ENCODE measurements around the gene MGAT5B. TPM values are rescaled to one million over a fixed set of nuclear protein-coding genes. Genes with fewer than 3 reads are reported as not detected.

MGAT5B gene
- total RNA-seq, 1 donor from 2014 or later: 6.3 TPM

- H3K4me2 ChIP-seq (ENCODE audit: low read length): no peak overlapping the region
- Mint-ChIP-seq H3K4me3 (ENCODE audit: unreplicated experiment) (no peak overlapping the region), H3K27me3 (ENCODE audit: low read depth, unreplicated experiment) (peaks cover 16% of the 10 kb centered on the region)
Measured at GRCh38 chr17:76947309-76947708, 79.1 kb downstream of the MGAT5B start.

GRCh38 chr17:76947771-76948170 is 79.6 kb downstream of the MGAT5B start:
- Mint-ChIP-seq H3K27ac (ENCODE audit: unreplicated experiment) (no peak overlapping the region), H3K4me3 (ENCODE audit: unreplicated experiment) (no peak overlapping the region), H3K27me3 (ENCODE audit: low read depth, unreplicated experiment) (peaks cover 16% of the 10 kb centered on the region), H3K4me1 (ENCODE audit: low read depth, unreplicated experiment) (no peaks in the 10 kb centered on the region), H3K36me3 (ENCODE audit: low read depth, unreplicated experiment) (peaks cover 2% of the 10 kb centered on the region), H3K9me3 (ENCODE audit: unreplicated experiment) (no peaks in the 10 kb centered on the region)
- no peaks in the 10 kb centered on the region for H4K20me1 ChIP-seq (ENCODE audit: insufficient read depth, low read length)
- no peaks in the 10 kb centered on the region for H3K9me3 ChIP-seq (ENCODE audit: insufficient read depth, low read depth, low read length)
- H2AFZ ChIP-seq (ENCODE audit: low read depth, low read length): no peak overlapping the region
- DNase-seq (ENCODE audit: low read depth): no peak
- no peak overlapping the region for H3K27ac ChIP-seq (ENCODE audit: low read depth, low read length)
- no peak overlapping the region for H3K9ac ChIP-seq (ENCODE audit: low read length)
- H3K4me3 ChIP-seq (ENCODE audit: insufficient read depth, low read depth, low read length): no peak overlapping the region
- no peaks in the 10 kb centered on the region for H3K36me3 ChIP-seq (ENCODE audit: insufficient read depth, low read length)
- H3K27me3 ChIP-seq (ENCODE audit: insufficient read depth, low read length): no peaks in the 10 kb centered on the region
- no peak for FAIRE-seq
- H3K79me2 ChIP-seq (ENCODE audit: insufficient read depth, low read length): no peaks in the 10 kb centered on the region
- no peak for TF ChIP-seq CTCF (IDR thresholded peaks at IDR 0.05; ENCODE audit: insufficient read depth, low read depth, low read length)
- TF ChIP-seq EZH2 (IDR thresholded peaks at IDR 0.05; ENCODE audit: insufficient read depth, low read length): no peak
- no peaks in the 10 kb centered on the region for H3K4me1 ChIP-seq (ENCODE audit: insufficient read depth, low read length)
- H3K4me2 ChIP-seq (ENCODE audit: low read length): no peak overlapping the region

More at GRCh38 chr17:76947309-76947708, 79.1 kb downstream of the MGAT5B start:
- no peaks in the 10 kb centered on the region for H3K79me2 ChIP-seq (ENCODE audit: insufficient read depth, low read length)
- FAIRE-seq (no peak), DNase-seq (ENCODE audit: low read depth) (no peak)
- no peaks in the 10 kb centered on the region for H3K9me3 Mint-ChIP-seq (ENCODE audit: unreplicated experiment)
- H3K4me1 Mint-ChIP-seq (ENCODE audit: low read depth, unreplicated experiment): no peaks in the 10 kb centered on the region
- H4K20me1 ChIP-seq (ENCODE audit: insufficient read depth, low read length): no peaks in the 10 kb centered on the region
- peaks cover 2% of the 10 kb centered on the region for H3K36me3 Mint-ChIP-seq (ENCODE audit: low read depth, unreplicated experiment)
- H3K4me3 ChIP-seq (ENCODE audit: insufficient read depth, low read depth, low read length): no peak overlapping the region
- no peaks in the 10 kb centered on the region for H3K36me3 ChIP-seq (ENCODE audit: insufficient read depth, low read length)
- H3K9me3 ChIP-seq (ENCODE audit: insufficient read depth, low read depth, low read length): no peaks in the 10 kb centered on the region
- no peaks in the 10 kb centered on the region for H3K4me1 ChIP-seq (ENCODE audit: insufficient read depth, low read length)
- no peak overlapping the region for H3K27ac ChIP-seq (ENCODE audit: low read depth, low read length)
- no peak overlapping the region for H3K27ac Mint-ChIP-seq (ENCODE audit: unreplicated experiment)
- H3K9ac ChIP-seq (ENCODE audit: low read length): no peak overlapping the region
- TF ChIP-seq CTCF (IDR thresholded peaks at IDR 0.05; ENCODE audit: insufficient read depth, low read depth, low read length) (no peak), EZH2 (IDR thresholded peaks at IDR 0.05; ENCODE audit: insufficient read depth, low read length) (no peak)
- H2AFZ ChIP-seq (ENCODE audit: low read depth, low read length): no peak overlapping the region
- no peaks in the 10 kb centered on the region for H3K27me3 ChIP-seq (ENCODE audit: insufficient read depth, low read length)

- FAIRE-seq (no peak), DNase-seq (ENCODE audit: low read depth) (no peak)
- Histone ChIP-seq H3K36me3 (ENCODE audit: insufficient read depth, low read length) (no peaks in the 10 kb centered on the region), H3K79me2 (ENCODE audit: insufficient read depth, low read length) (no peaks in the 10 kb centered on the region), H2AFZ (ENCODE audit: low read depth, low read length) (no peak overlapping the region), H3K4me3 (ENCODE audit: insufficient read depth, low read depth, low read length) (no peak overlapping the region), H3K9ac (ENCODE audit: low read length) (no peak overlapping the region), H3K4me1 (ENCODE audit: insufficient read depth, low read length) (no peaks in the 10 kb centered on the region), H3K27ac (ENCODE audit: low read depth, low read length) (no peak overlapping the region), H3K27me3 (ENCODE audit: insufficient read depth, low read length) (no peaks in the 10 kb centered on the region), H4K20me1 (ENCODE audit: insufficient read depth, low read length) (no peaks in the 10 kb centered on the region), H3K9me3 (ENCODE audit: insufficient read depth, low read depth, low read length) (no peaks in the 10 kb centered on the region), H3K4me2 (ENCODE audit: low read length) (no peak overlapping the region)
- Mint-ChIP-seq H3K27ac (ENCODE audit: unreplicated experiment) (no peak overlapping the region), H3K4me1 (ENCODE audit: low read depth, unreplicated experiment) (no peaks in the 10 kb centered on the region), H3K9me3 (ENCODE audit: unreplicated experiment) (no peaks in the 10 kb centered on the region), H3K36me3 (ENCODE audit: low read depth, unreplicated experiment) (peaks cover 2% of the 10 kb centered on the region), H3K27me3 (ENCODE audit: low read depth, unreplicated experiment) (peaks cover 16% of the 10 kb centered on the region), H3K4me3 (ENCODE audit: unreplicated experiment) (no peak overlapping the region)
- no peak for TF ChIP-seq EZH2 (IDR thresholded peaks at IDR 0.05; ENCODE audit: insufficient read depth, low read length)
- no peak for TF ChIP-seq CTCF (IDR thresholded peaks at IDR 0.05; ENCODE audit: insufficient read depth, low read depth, low read length)
Measured at GRCh38 chr17:76948301-76948700, 80.1 kb downstream of the MGAT5B start.

Data from astrocyte (in vitro differentiated cells and primary cell).